ENCODE measurements around the gene AKIRIN2. TPM values are rescaled to one million over a fixed set of nuclear protein-coding genes. Genes with fewer than 3 reads are reported as not detected.

The AKIRIN2 gene
- total and polyA plus RNA-seq, 8 donors = 7.3 to 20.1 (median 10.2) TPM

GRCh38 chr6:87667032-87667431, 35.0 kb downstream of the AKIRIN2 start:
- no peak for FAIRE-seq
- peaks cover 0 to 6% (median 0%) of the 10 kb centered on the region in 3 donors for H3K36me3 ChIP-seq
- H3K4me1 ChIP-seq = no peaks in the 10 kb centered on the region
- intact Hi-C loops (cut with DNase I) = no loop called here
- no peak overlapping the region for H3K4me3 ChIP-seq
- no peaks in the 10 kb centered on the region for H3K27me3 ChIP-seq
- no peaks in the 10 kb centered on the region for H3K9me3 ChIP-seq
- ATAC-seq = no peak
- no peak for DNase-seq
- no peak for TF ChIP-seq CTCF (IDR thresholded peaks at IDR 0.05)
- no peak overlapping the region for H3K27ac ChIP-seq

GRCh38 chr6:87664921-87665485, 37.0 kb downstream of the AKIRIN2 start:
- H3K36me3 ChIP-seq = peaks cover 0 to 6% (median 0%) of the 10 kb centered on the region in 3 donors
- no peaks in the 10 kb centered on the region for H3K4me1 ChIP-seq
- intact Hi-C loops (cut with DNase I) = no loop called here
- H3K27ac ChIP-seq = no peak overlapping the region
- H3K27me3 ChIP-seq = no peaks in the 10 kb centered on the region
- DNase-seq (no peak), ATAC-seq (no peak), FAIRE-seq (no peak)
- no peak for TF ChIP-seq CTCF (IDR thresholded peaks at IDR 0.05)
- H3K9me3 ChIP-seq = no peaks in the 10 kb centered on the region
- no peak overlapping the region for H3K4me3 ChIP-seq

GRCh38 chr6:87663434-87663833, 38.6 kb downstream of the AKIRIN2 start:
- FAIRE-seq = no peak
- no peak for ATAC-seq
- WGBS, 2 donors = 85 to 90% methylated on average over 2 of the region's 2 CpGs

GRCh38 chr6:87661503-87661902, 40.5 kb downstream of the AKIRIN2 start:
- no peaks in the 10 kb centered on the region for H3K4me1 ChIP-seq
- DNase-seq (no peak), ATAC-seq (no peak), FAIRE-seq (no peak)
- H3K36me3 ChIP-seq = peaks cover 0 to 6% (median 0%) of the 10 kb centered on the region in 3 donors
- WGBS, 2 donors = 79 to 93% methylated on average over 1 of the region's 1 CpG
- no peak for TF ChIP-seq CTCF (IDR thresholded peaks at IDR 0.05)
- no peak overlapping the region for H3K4me3 ChIP-seq
- intact Hi-C loops (cut with DNase I) = no loop called here
- no peaks in the 10 kb centered on the region for H3K27me3 ChIP-seq
- H3K9me3 ChIP-seq = no peaks in the 10 kb centered on the region
- no peak overlapping the region for H3K27ac ChIP-seq

More at GRCh38 chr6:87663434-87663833, 38.6 kb downstream of the AKIRIN2 start:
- intact Hi-C loops (cut with DNase I) = no loop called here
- Histone ChIP-seq H3K9me3 (no peaks in the 10 kb centered on the region), H3K27ac (no peak overlapping the region), H3K4me3 (no peak overlapping the region), H3K27me3 (no peaks in the 10 kb centered on the region), H3K36me3 (peaks cover 0 to 6% (median 0%) of the 10 kb centered on the region in 3 donors), H3K4me1 (no peaks in the 10 kb centered on the region)
- TF ChIP-seq CTCF (IDR thresholded peaks at IDR 0.05) = no peak
- DNase-seq = no peak

- Histone ChIP-seq H3K36me3 (peaks cover 0 to 6% (median 0%) of the 10 kb centered on the region in 3 donors), H3K4me3 (no peak overlapping the region), H3K27me3 (no peaks in the 10 kb centered on the region), H3K27ac (no peak overlapping the region), H3K4me1 (no peaks in the 10 kb centered on the region), H3K9me3 (no peaks in the 10 kb centered on the region)
- FAIRE-seq (no peak), DNase-seq (no peak), ATAC-seq (no peak)
- intact Hi-C loops (cut with DNase I) = no loop called here
- WGBS, 2 donors = 89 to 97% methylated on average over 1 of the region's 1 CpG
- TF ChIP-seq CTCF (IDR thresholded peaks at IDR 0.05) = no peak
Observed at GRCh38 chr6:87661016-87661415, 41.0 kb downstream of the AKIRIN2 start.

Data from pancreas (tissue), 10 donors.